Brain microvascular endothelial cell (primary cell): Measurements from ENCODE around the gene MRPS14.

Source experiments
- DNase-seq: peaks from one replicate; pipeline ENCODE4 v3.0.0-alpha.2; 2020
- H3K27ac ChIP-seq: fragments of 250-450 bp; sonication (Bioruptor Pico); 2 replicates; pipeline ENCODE4 v1.5.1; 2020; ENCODE audit warnings: mild to moderate bottlenecking, moderate library complexity
- H3K27me3 ChIP-seq: fragments of 250-450 bp; sonication (Bioruptor Pico); replicated peaks from 2 replicates; pipeline ENCODE4 v1.5.1; 2020; ENCODE audit warnings: mild to moderate bottlenecking
- H3K36me3 ChIP-seq: fragments of 250-450 bp; sonication (Bioruptor Pico); replicated peaks from 2 replicates; pipeline ENCODE4 v1.5.1; 2020; ENCODE audit warnings: mild to moderate bottlenecking
- H3K4me3 ChIP-seq: 2 replicates; pipeline ENCODE4 v1.5.1; 2011; ENCODE audit warnings: low read depth, mild to moderate bottlenecking, control low read depth, low read length, moderate library complexity
- CTCF ChIP-seq: IDR thresholded peaks from 2 replicates; pipeline ENCODE4 v1.5.1; 2011; ENCODE audit warnings: low read depth, mild to moderate bottlenecking, moderate library complexity, low read length, control low read depth, inconsistent platforms; ENCODE audit errors: missing control alignments
- in situ Hi-C: cut with HindIII; loops from 2 replicates; pipeline ENCODE4 v1.10.0; 2017; ENCODE audit warnings: low sequenced_read_pairs, low pct_ligation_motif_present

The MRPS14 gene

GRCh38 chr1:174975764-174976163 is 47.5 kb downstream of the MRPS14 start:
- in situ Hi-C loops: no loop called here
- Histone ChIP-seq H3K27me3 (no peaks in the 10 kb centered on the region), H3K4me3 (no peak overlapping the region), H3K27ac (no peak overlapping the region), H3K36me3 (no peaks in the 10 kb centered on the region)
- no peak for DNase-seq
- no peak for TF ChIP-seq CTCF

GRCh38 chr1:174974711-174975119 is 48.5 kb downstream of the MRPS14 start:
- no peaks in the 10 kb centered on the region for H3K36me3 ChIP-seq
- no peak overlapping the region for H3K27ac ChIP-seq
- DNase-seq: no peak
- no peak overlapping the region for H3K4me3 ChIP-seq
- in situ Hi-C loops: loop anchor here (25.0 kb wide), 1 partner anchor 187 kb away; no protein-coding TSS in a partner anchor
- no peak for TF ChIP-seq CTCF
- no peaks in the 10 kb centered on the region for H3K27me3 ChIP-seq

GRCh38 chr1:174971902-174972301 is 51.3 kb downstream of the MRPS14 start:
- in situ Hi-C loops: loop anchor here (25.0 kb wide), 1 partner anchor 185 kb away; no protein-coding TSS in a partner anchor
- H3K36me3 ChIP-seq: no peaks in the 10 kb centered on the region
- H3K27me3 ChIP-seq: no peaks in the 10 kb centered on the region
- TF ChIP-seq CTCF: no peak
- no peak overlapping the region for H3K27ac ChIP-seq
- no peak for DNase-seq
- no peak overlapping the region for H3K4me3 ChIP-seq

- Histone ChIP-seq H3K36me3 (no peaks in the 10 kb centered on the region), H3K27me3 (no peaks in the 10 kb centered on the region), H3K4me3 (no peak overlapping the region), H3K27ac (no peak overlapping the region)
- no peak for DNase-seq
- TF ChIP-seq CTCF: no peak
- in situ Hi-C loops: loop anchor here (25.0 kb wide), 1 partner anchor 184 kb away; no protein-coding TSS in a partner anchor
These were observed 51.8 kb downstream of the MRPS14 start for GRCh38 chr1:174971466-174971865.

GRCh38 chr1:174969977-174970376 is 53.2 kb downstream of the MRPS14 start:
- Histone ChIP-seq H3K4me3 (no peak overlapping the region), H3K27ac (no peak overlapping the region), H3K36me3 (no peaks in the 10 kb centered on the region), H3K27me3 (peaks cover 4% of the 10 kb centered on the region)
- no peak for TF ChIP-seq CTCF
- in situ Hi-C loops: loop anchor here (25.0 kb wide), 1 partner anchor 183 kb away; no protein-coding TSS in a partner anchor
- peak; percentile 40 for DNase-seq

- in situ Hi-C loops: loop anchor here (25.0 kb wide), 1 partner anchor 181 kb away; no protein-coding TSS in a partner anchor
- Histone ChIP-seq H3K4me3 (no peak overlapping the region), H3K36me3 (no peaks in the 10 kb centered on the region), H3K27me3 (peaks cover 4% of the 10 kb centered on the region), H3K27ac (peak overlapping the region; percentile 27)
- DNase-seq: peak; percentile 83
- TF ChIP-seq CTCF: no peak
These were observed 54.4 kb downstream of the MRPS14 start for GRCh38 chr1:174968750-174969244.
